PC-3 (cell line): ENCODE measurements around the gene RCAN2. TPM values are rescaled to one million over a fixed set of nuclear protein-coding genes. Genes with fewer than 3 reads are reported as not detected.

Experiments used
- ATAC-seq: fragments of 200-7000 bp; cut with Tn5 transposase; 2 replicates; pipeline ENCODE4 v1.9.1; 2020; ENCODE audit warnings: mild to moderate bottlenecking, moderate library complexity
- BruUV-seq: library from RNA; stranded (reverse); fragments of 400-500 nt; replicated peaks from 2 replicates; lab custom pipeline; 2021; lab: Mats Ljungman, UMichigan
- CTCF ChIA-PET: fragments of 300-600 bp; sonication (Branson Sonifier 250); formaldehyde crosslinking; loops from one replicate; lab custom pipeline; 2022; ENCODE audit warnings: antibody characterized with exemption; lab: Charles Lee
- POLR2A ChIA-PET: fragments of 300-600 bp; sonication (Branson Sonifier 250); formaldehyde crosslinking; loops from one replicate; lab custom pipeline; 2022; ENCODE audit warnings: antibody characterized with exemption; ENCODE audit not compliant: unreplicated experiment; lab: Charles Lee
- DNase-seq: peaks from one replicate; pipeline ENCODE4 v3.0.0-alpha.2; 2015
- H2AFZ ChIP-seq: fragments of 300-600 bp; sonication (generic); 2 replicates; pipeline ENCODE4 v1.6.0; 2016; ENCODE audit warnings: antibody characterized with exemption, low read length
- H3F3A ChIP-seq: fragments of 300-600 bp; sonication (generic); one replicate; pipeline ENCODE4 v1.6.0; 2017; ENCODE audit warnings: antibody characterized with exemption, low read length, control low read depth, mild to moderate bottlenecking; ENCODE audit not compliant: unreplicated experiment
- H3K27ac ChIP-seq: fragments of 300-600 bp; sonication (generic); 2 replicates; pipeline ENCODE4 v1.5.1; 2016; ENCODE audit warnings: mild to moderate bottlenecking, low read length
- H3K27me3 ChIP-seq: fragments of 300-600 bp; sonication (generic); 2 replicates; pipeline ENCODE4 v1.6.1; 2016; ENCODE audit warnings: low read length, mixed read lengths
- H3K36me3 ChIP-seq: fragments of 300-600 bp; sonication (generic); 2 replicates; pipeline ENCODE4 v1.6.1; 2016; ENCODE audit warnings: low read depth, mixed run types, low read length, mixed read lengths
- H3K4me1 ChIP-seq: fragments of 300-600 bp; sonication (generic); 2 replicates; pipeline ENCODE4 v1.5.1; 2016; ENCODE audit warnings: low read length; ENCODE audit not compliant: insufficient read depth
- H3K4me2 ChIP-seq: fragments of 300-600 bp; sonication (generic); 2 replicates; pipeline ENCODE4 v1.6.0; 2016; ENCODE audit warnings: low read length
- H3K4me3 ChIP-seq: fragments of 300-600 bp; sonication (generic); 2 replicates; pipeline ENCODE4 v1.5.1; 2016; ENCODE audit warnings: mild to moderate bottlenecking, low read length, mixed read lengths
- H3K79me2 ChIP-seq: fragments of 300-600 bp; sonication (generic); 2 replicates; pipeline ENCODE4 v1.6.1; 2017; ENCODE audit warnings: low read length, mixed read lengths
- H3K9ac ChIP-seq: fragments of 300-600 bp; sonication (generic); 2 replicates; pipeline ENCODE4 v1.6.0; 2016; ENCODE audit warnings: mild to moderate bottlenecking, low read length
- H3K9me2 ChIP-seq: fragments of 300-600 bp; sonication (generic); replicated peaks from 2 replicates; pipeline ENCODE4 v1.6.1; 2016; ENCODE audit warnings: mixed run types, low read length, mixed read lengths
- H3K9me3 ChIP-seq: fragments of 300-600 bp; sonication (generic); 2 replicates; pipeline ENCODE4 v1.6.1; 2016; ENCODE audit warnings: low read length, mixed read lengths
- H4K20me1 ChIP-seq: fragments of 300-600 bp; sonication (generic); 2 replicates; pipeline ENCODE4 v1.6.1; 2016; ENCODE audit warnings: low read length, mixed read lengths
- CTCF ChIP-seq: fragments of 300-600 bp; sonication (generic); conservative IDR thresholded peaks from 2 replicates; pipeline ENCODE4 v1.5.1; 2017; ENCODE audit warnings: antibody characterized with exemption, low read depth, mild to moderate bottlenecking, low read length
- EZH2 ChIP-seq: fragments of 300-600 bp; sonication (generic); IDR thresholded peaks from one replicate; pipeline ENCODE4 v1.6.1; 2017; ENCODE audit warnings: antibody characterized with exemption, mild to moderate bottlenecking, low read length; ENCODE audit not compliant: unreplicated experiment
- EZH2phosphoT487 ChIP-seq: fragments of 300-600 bp; sonication (generic); IDR thresholded peaks from 2 replicates; pipeline ENCODE4 v1.6.1; 2018; ENCODE audit warnings: mild to moderate bottlenecking, antibody characterized with exemption, low read length, borderline replicate concordance
- intact Hi-C: fragments of 100-400 bp; cut with micrococcal nuclease; formaldehyde crosslinking; loops from 2 replicates; pipeline ENCODE4 v1.9.0; 2023
- total RNA-seq: library from RNA; depleted of rRNA; stranded (reverse); fragments of >200 nt; gene quantifications from 2 replicates; pipeline ENCODE4 v1.2.3, GENCODE V29; 2014

The RCAN2 gene
- total RNA-seq, 1 experiment from 2014 or later: not detected

- POLR2A ChIA-PET: no interaction called here
- no TSS peak for BruUV-seq
- Histone ChIP-seq H3K27me3 (peaks cover 78% of the 10 kb centered on the region), H3K4me3 (no peak overlapping the region), H3F3A (no peaks in the 10 kb centered on the region), H3K36me3 (no peaks in the 10 kb centered on the region), H3K4me1 (no peaks in the 10 kb centered on the region), H3K9me3 (no peaks in the 10 kb centered on the region), H3K79me2 (no peaks in the 10 kb centered on the region), H2AFZ (no peak overlapping the region), H3K4me2 (no peak overlapping the region), H3K9me2 (no peaks in the 10 kb centered on the region), H3K9ac (no peak overlapping the region), H4K20me1 (no peaks in the 10 kb centered on the region), H3K27ac (no peak overlapping the region)
- CTCF ChIA-PET: no interaction called here
- intact Hi-C loops: no loop called here
- DNase-seq (no peak), ATAC-seq (no peak)
- TF ChIP-seq EZH2phosphoT487 (no peak), EZH2 (no peak), CTCF (no peak)
Observed at GRCh38 chr6:46288835-46289234, 202.4 kb downstream of the RCAN2 start.

GRCh38 chr6:46287681-46288080 lies 203.6 kb downstream of the RCAN2 start:
- Histone ChIP-seq H3K9me2 (no peaks in the 10 kb centered on the region), H3K27ac (no peak overlapping the region), H4K20me1 (no peaks in the 10 kb centered on the region), H3K9ac (no peak overlapping the region), H3F3A (no peaks in the 10 kb centered on the region), H3K79me2 (no peaks in the 10 kb centered on the region), H3K27me3 (peaks cover 87% of the 10 kb centered on the region), H3K4me3 (no peak overlapping the region), H3K36me3 (no peaks in the 10 kb centered on the region), H3K4me1 (no peaks in the 10 kb centered on the region), H2AFZ (no peak overlapping the region), H3K4me2 (no peak overlapping the region), H3K9me3 (no peaks in the 10 kb centered on the region)
- CTCF ChIA-PET: no interaction called here
- POLR2A ChIA-PET: no interaction called here
- DNase-seq (no peak), ATAC-seq (no peak)
- intact Hi-C loops: no loop called here
- BruUV-seq: no TSS peak
- TF ChIP-seq CTCF: no peak
- TF ChIP-seq EZH2phosphoT487: no peak
- no peak for TF ChIP-seq EZH2

- TF ChIP-seq EZH2phosphoT487 (no peak), CTCF (no peak), EZH2 (no peak)
- H2AFZ ChIP-seq: no peak overlapping the region
- DNase-seq: no peak
- BruUV-seq: no TSS peak
- no peaks in the 10 kb centered on the region for H3K4me1 ChIP-seq
- no peak overlapping the region for H3K9ac ChIP-seq
- peaks cover 89% of the 10 kb centered on the region for H3K27me3 ChIP-seq
- no peak overlapping the region for H3K4me2 ChIP-seq
- ChIA-PET POLR2A (no interaction called here), CTCF (no interaction called here)
- intact Hi-C loops: no loop called here
- no peaks in the 10 kb centered on the region for H3K9me2 ChIP-seq
- H3F3A ChIP-seq: no peaks in the 10 kb centered on the region
- no peak overlapping the region for H3K4me3 ChIP-seq
- no peaks in the 10 kb centered on the region for H3K9me3 ChIP-seq
- no peaks in the 10 kb centered on the region for H3K36me3 ChIP-seq
- no peak overlapping the region for H3K27ac ChIP-seq
- H3K79me2 ChIP-seq: no peaks in the 10 kb centered on the region
- no peaks in the 10 kb centered on the region for H4K20me1 ChIP-seq
- no peak for ATAC-seq
Observed at GRCh38 chr6:46287043-46287442, 204.2 kb downstream of the RCAN2 start.
